WTC11 (cell line): ENCODE measurements around the gene TMEM185B. TPM values are rescaled to one million over a fixed set of nuclear protein-coding genes. Genes with fewer than 3 reads are reported as not detected.

Experiments used
- CBFB ChIP-seq: sonication (generic); formaldehyde crosslinking; IDR thresholded peaks from 2 replicates; pipeline ENCODE4 v1.8.1; 2022; ENCODE audit warnings: mild to moderate bottlenecking, low read depth, missing genetic modification reagents
- CREM ChIP-seq: sonication (generic); formaldehyde crosslinking; IDR thresholded peaks from 2 replicates; pipeline ENCODE4 v1.8.1; 2022; ENCODE audit warnings: mild to moderate bottlenecking, missing genetic modification reagents, moderate library complexity
- ELF4 ChIP-seq: sonication (generic); formaldehyde crosslinking; IDR thresholded peaks from 2 replicates; pipeline ENCODE4 v1.8.1; 2022; ENCODE audit warnings: low read depth, mild to moderate bottlenecking, moderate library complexity, missing genetic modification reagents
- ESRRA ChIP-seq: sonication (generic); formaldehyde crosslinking; IDR thresholded peaks from 2 replicates; pipeline ENCODE4 v1.8.1; 2022; ENCODE audit warnings: mild to moderate bottlenecking, missing genetic modification reagents, borderline replicate concordance
- RELA ChIP-seq: sonication (generic); formaldehyde crosslinking; IDR thresholded peaks from 2 replicates; pipeline ENCODE4 v1.8.1; 2022; ENCODE audit warnings: missing genetic modification reagents, mild to moderate bottlenecking, borderline replicate concordance
- SMAD3 ChIP-seq: sonication (generic); formaldehyde crosslinking; IDR thresholded peaks from 2 replicates; pipeline ENCODE4 v1.8.0; 2022; ENCODE audit warnings: missing genetic modification reagents, mild to moderate bottlenecking, borderline replicate concordance
- TEAD1 ChIP-seq: sonication (generic); formaldehyde crosslinking; IDR thresholded peaks from 2 replicates; pipeline ENCODE4 v1.8.0; 2022; ENCODE audit warnings: mild to moderate bottlenecking, missing genetic modification reagents
- TEAD4 ChIP-seq: sonication (generic); formaldehyde crosslinking; IDR thresholded peaks from 2 replicates; pipeline ENCODE4 v1.8.0; 2022; ENCODE audit warnings: mild to moderate bottlenecking, missing genetic modification reagents
- ZBTB21 ChIP-seq: sonication (generic); formaldehyde crosslinking; IDR thresholded peaks from 2 replicates; pipeline ENCODE4 v1.8.1; 2023; ENCODE audit warnings: mild to moderate bottlenecking, missing genetic modification reagents, borderline replicate concordance
- ZNF263 ChIP-seq: sonication (generic); formaldehyde crosslinking; IDR thresholded peaks from 2 replicates; pipeline ENCODE4 v1.8.1; 2022; ENCODE audit warnings: low read depth, mild to moderate bottlenecking, moderate library complexity, missing genetic modification reagents
- ZNF416 ChIP-seq: fragments of 250-450 bp; sonication (Bioruptor Pico); IDR thresholded peaks from 2 replicates; pipeline ENCODE4 v1.9.0; 2021; ENCODE audit warnings: mild to moderate bottlenecking, inconsistent platforms
- total RNA-seq: library from RNA; stranded (reverse); gene quantifications from 3 replicates; pipeline ENCODE4 v1.2.3, GENCODE V29; 2021
- TF ChIP-seq, protein P1 (sequence below): fragments of 250-450 bp; sonication (Bioruptor Pico); IDR thresholded peaks from 2 replicates; pipeline ENCODE4 v1.9.0; 2021; ENCODE audit warnings: mild to moderate bottlenecking
- TF ChIP-seq, protein P2 (sequence below): sonication (generic); formaldehyde crosslinking; IDR thresholded peaks from 2 replicates; pipeline ENCODE4 v1.8.1; 2023; ENCODE audit warnings: mild to moderate bottlenecking, moderate library complexity, missing genetic modification reagents
- TF ChIP-seq, protein P3 (sequence below): fragments of 200-600 bp; IDR thresholded peaks from 2 replicates; pipeline ENCODE4 v1.8.0; 2022; ENCODE audit warnings: antibody characterized with exemption
- TF ChIP-seq, protein P4 (sequence below): sonication (generic); formaldehyde crosslinking; IDR thresholded peaks from 2 replicates; pipeline ENCODE4 v1.8.0; 2022; ENCODE audit warnings: mild to moderate bottlenecking, missing genetic modification reagents
- TF ChIP-seq, protein P5 (sequence below): sonication (generic); formaldehyde crosslinking; IDR thresholded peaks from 2 replicates; pipeline ENCODE4 v1.8.0; 2022; ENCODE audit warnings: mild to moderate bottlenecking, missing genetic modification reagents
- TF ChIP-seq, protein P6 (sequence below): sonication (generic); formaldehyde crosslinking; IDR thresholded peaks from 2 replicates; pipeline ENCODE4 v1.8.1; 2022; ENCODE audit warnings: low read depth, mild to moderate bottlenecking, moderate library complexity, missing genetic modification reagents, borderline replicate concordance
- TF ChIP-seq, protein P7 (sequence below): sonication (generic); formaldehyde crosslinking; IDR thresholded peaks from 2 replicates; pipeline ENCODE4 v1.8.1; 2023; ENCODE audit warnings: mild to moderate bottlenecking, missing genetic modification reagents, borderline replicate concordance
- TF ChIP-seq, protein P8 (sequence below): sonication (generic); formaldehyde crosslinking; IDR thresholded peaks from 2 replicates; pipeline ENCODE4 v1.8.0; 2023; ENCODE audit warnings: mild to moderate bottlenecking, missing genetic modification reagents

TMEM185B gene
- total RNA-seq, 1 experiment from 2014 or later, result 9.9 TPM

DNA sequence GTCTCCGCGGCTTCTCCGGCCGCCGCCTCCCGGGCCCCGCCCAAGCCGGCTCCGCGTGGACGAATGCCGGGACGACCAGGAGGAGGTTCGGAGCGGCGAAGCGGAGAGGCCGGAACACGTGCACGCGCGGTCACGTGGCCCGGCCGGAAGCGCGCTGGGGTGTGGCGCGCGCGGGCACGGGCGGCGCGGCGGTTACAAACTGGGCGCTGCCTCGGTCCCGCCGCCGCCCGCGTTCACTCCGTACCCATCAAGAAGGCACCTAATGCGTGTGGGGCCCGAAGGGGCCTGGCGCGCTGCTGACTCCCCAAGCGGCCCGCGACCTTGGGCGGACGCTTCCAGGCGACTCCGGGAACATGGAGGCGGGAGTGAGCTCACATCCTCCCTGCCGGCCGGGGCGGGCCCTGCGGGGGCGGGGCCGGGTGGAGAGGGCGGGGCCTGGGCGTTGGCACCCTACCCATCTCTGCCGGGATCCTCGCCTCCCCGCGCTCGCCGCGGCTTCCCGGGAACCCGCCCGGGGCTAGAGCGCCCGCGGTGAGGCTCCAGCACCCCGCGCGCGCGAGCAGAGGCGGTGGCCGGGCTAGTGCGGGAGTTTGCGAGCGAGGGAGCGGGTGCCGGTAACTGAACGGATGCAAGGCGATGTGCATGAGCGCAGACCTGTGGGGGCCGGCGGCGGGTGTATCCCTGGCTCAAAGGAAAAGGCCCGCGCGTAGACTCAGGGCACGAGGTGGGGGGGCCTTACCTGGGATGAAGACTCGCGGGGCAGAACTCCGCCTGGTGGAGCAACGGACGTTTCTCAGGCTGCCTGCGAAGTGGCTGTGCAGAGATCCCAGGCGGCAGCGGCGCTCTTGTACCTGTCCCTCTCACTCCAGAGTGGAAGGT is at the start of gene TMEM185B (continued):
- TF ChIP-seq, protein P1, sequence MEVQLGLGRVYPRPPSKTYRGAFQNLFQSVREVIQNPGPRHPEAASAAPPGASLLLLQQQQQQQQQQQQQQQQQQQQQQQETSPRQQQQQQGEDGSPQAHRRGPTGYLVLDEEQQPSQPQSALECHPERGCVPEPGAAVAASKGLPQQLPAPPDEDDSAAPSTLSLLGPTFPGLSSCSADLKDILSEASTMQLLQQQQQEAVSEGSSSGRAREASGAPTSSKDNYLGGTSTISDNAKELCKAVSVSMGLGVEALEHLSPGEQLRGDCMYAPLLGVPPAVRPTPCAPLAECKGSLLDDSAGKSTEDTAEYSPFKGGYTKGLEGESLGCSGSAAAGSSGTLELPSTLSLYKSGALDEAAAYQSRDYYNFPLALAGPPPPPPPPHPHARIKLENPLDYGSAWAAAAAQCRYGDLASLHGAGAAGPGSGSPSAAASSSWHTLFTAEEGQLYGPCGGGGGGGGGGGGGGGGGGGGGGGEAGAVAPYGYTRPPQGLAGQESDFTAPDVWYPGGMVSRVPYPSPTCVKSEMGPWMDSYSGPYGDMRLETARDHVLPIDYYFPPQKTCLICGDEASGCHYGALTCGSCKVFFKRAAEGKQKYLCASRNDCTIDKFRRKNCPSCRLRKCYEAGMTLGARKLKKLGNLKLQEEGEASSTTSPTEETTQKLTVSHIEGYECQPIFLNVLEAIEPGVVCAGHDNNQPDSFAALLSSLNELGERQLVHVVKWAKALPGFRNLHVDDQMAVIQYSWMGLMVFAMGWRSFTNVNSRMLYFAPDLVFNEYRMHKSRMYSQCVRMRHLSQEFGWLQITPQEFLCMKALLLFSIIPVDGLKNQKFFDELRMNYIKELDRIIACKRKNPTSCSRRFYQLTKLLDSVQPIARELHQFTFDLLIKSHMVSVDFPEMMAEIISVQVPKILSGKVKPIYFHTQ (CRISPR knock-in tag), result no peak
- TF ChIP-seq RELA (CRISPR knock-in tag), result peak; percentile 99
- TF ChIP-seq, protein P2, sequence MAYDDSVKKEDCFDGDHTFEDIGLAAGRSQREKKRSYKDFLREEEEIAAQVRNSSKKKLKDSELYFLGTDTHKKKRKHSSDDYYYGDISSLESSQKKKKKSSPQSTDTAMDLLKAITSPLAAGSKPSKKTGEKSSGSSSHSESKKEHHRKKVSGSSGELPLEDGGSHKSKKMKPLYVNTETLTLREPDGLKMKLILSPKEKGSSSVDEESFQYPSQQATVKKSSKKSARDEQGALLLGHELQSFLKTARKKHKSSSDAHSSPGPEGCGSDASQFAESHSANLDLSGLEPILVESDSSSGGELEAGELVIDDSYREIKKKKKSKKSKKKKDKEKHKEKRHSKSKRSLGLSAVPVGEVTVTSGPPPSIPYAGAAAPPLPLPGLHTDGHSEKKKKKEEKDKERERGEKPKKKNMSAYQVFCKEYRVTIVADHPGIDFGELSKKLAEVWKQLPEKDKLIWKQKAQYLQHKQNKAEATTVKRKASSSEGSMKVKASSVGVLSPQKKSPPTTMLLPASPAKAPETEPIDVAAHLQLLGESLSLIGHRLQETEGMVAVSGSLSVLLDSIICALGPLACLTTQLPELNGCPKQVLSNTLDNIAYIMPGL (CRISPR knock-in tag), result peak; percentile 98
- TF ChIP-seq, protein P3, sequence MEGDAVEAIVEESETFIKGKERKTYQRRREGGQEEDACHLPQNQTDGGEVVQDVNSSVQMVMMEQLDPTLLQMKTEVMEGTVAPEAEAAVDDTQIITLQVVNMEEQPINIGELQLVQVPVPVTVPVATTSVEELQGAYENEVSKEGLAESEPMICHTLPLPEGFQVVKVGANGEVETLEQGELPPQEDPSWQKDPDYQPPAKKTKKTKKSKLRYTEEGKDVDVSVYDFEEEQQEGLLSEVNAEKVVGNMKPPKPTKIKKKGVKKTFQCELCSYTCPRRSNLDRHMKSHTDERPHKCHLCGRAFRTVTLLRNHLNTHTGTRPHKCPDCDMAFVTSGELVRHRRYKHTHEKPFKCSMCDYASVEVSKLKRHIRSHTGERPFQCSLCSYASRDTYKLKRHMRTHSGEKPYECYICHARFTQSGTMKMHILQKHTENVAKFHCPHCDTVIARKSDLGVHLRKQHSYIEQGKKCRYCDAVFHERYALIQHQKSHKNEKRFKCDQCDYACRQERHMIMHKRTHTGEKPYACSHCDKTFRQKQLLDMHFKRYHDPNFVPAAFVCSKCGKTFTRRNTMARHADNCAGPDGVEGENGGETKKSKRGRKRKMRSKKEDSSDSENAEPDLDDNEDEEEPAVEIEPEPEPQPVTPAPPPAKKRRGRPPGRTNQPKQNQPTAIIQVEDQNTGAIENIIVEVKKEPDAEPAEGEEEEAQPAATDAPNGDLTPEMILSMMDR, result no peak
- peak; percentile 99 for TF ChIP-seq CBFB (CRISPR knock-in tag)
- peak; percentile 94 for TF ChIP-seq CREM
- peak; percentile 99 for TF ChIP-seq TEAD1 (CRISPR knock-in tag)
- TF ChIP-seq, protein P4, sequence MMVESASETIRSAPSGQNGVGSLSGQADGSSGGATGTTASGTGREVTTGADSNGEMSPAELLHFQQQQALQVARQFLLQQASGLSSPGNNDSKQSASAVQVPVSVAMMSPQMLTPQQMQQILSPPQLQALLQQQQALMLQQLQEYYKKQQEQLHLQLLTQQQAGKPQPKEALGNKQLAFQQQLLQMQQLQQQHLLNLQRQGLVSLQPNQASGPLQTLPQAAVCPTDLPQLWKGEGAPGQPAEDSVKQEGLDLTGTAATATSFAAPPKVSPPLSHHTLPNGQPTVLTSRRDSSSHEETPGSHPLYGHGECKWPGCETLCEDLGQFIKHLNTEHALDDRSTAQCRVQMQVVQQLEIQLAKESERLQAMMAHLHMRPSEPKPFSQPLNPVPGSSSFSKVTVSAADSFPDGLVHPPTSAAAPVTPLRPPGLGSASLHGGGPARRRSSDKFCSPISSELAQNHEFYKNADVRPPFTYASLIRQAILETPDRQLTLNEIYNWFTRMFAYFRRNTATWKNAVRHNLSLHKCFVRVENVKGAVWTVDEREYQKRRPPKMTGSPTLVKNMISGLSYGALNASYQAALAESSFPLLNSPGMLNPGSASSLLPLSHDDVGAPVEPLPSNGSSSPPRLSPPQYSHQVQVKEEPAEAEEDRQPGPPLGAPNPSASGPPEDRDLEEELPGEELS, result peak; percentile 100
- TF ChIP-seq, protein P5, sequence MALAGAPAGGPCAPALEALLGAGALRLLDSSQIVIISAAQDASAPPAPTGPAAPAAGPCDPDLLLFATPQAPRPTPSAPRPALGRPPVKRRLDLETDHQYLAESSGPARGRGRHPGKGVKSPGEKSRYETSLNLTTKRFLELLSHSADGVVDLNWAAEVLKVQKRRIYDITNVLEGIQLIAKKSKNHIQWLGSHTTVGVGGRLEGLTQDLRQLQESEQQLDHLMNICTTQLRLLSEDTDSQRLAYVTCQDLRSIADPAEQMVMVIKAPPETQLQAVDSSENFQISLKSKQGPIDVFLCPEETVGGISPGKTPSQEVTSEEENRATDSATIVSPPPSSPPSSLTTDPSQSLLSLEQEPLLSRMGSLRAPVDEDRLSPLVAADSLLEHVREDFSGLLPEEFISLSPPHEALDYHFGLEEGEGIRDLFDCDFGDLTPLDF, result peak; percentile 96
- peak; percentile 97 for TF ChIP-seq SMAD3
- TF ChIP-seq ZNF416, result no peak
- TF ChIP-seq, protein P6, sequence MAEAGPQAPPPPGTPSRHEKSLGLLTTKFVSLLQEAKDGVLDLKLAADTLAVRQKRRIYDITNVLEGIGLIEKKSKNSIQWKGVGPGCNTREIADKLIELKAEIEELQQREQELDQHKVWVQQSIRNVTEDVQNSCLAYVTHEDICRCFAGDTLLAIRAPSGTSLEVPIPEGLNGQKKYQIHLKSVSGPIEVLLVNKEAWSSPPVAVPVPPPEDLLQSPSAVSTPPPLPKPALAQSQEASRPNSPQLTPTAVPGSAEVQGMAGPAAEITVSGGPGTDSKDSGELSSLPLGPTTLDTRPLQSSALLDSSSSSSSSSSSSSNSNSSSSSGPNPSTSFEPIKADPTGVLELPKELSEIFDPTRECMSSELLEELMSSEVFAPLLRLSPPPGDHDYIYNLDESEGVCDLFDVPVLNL (CRISPR knock-in tag), result peak; percentile 93
- peak; percentile 99 for TF ChIP-seq ELF4 (CRISPR knock-in tag)
- peak; percentile 89; the same call in 1 of the 2 replicates for TF ChIP-seq TEAD4 (CRISPR knock-in tag)
- peak; percentile 94 for TF ChIP-seq ZNF263 (CRISPR knock-in tag)
- TF ChIP-seq, protein P7, sequence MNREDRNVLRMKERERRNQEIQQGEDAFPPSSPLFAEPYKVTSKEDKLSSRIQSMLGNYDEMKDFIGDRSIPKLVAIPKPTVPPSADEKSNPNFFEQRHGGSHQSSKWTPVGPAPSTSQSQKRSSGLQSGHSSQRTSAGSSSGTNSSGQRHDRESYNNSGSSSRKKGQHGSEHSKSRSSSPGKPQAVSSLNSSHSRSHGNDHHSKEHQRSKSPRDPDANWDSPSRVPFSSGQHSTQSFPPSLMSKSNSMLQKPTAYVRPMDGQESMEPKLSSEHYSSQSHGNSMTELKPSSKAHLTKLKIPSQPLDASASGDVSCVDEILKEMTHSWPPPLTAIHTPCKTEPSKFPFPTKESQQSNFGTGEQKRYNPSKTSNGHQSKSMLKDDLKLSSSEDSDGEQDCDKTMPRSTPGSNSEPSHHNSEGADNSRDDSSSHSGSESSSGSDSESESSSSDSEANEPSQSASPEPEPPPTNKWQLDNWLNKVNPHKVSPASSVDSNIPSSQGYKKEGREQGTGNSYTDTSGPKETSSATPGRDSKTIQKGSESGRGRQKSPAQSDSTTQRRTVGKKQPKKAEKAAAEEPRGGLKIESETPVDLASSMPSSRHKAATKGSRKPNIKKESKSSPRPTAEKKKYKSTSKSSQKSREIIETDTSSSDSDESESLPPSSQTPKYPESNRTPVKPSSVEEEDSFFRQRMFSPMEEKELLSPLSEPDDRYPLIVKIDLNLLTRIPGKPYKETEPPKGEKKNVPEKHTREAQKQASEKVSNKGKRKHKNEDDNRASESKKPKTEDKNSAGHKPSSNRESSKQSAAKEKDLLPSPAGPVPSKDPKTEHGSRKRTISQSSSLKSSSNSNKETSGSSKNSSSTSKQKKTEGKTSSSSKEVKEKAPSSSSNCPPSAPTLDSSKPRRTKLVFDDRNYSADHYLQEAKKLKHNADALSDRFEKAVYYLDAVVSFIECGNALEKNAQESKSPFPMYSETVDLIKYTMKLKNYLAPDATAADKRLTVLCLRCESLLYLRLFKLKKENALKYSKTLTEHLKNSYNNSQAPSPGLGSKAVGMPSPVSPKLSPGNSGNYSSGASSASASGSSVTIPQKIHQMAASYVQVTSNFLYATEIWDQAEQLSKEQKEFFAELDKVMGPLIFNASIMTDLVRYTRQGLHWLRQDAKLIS (CRISPR knock-in tag), result no peak; the same call in 1 of the 2 replicates
- TF ChIP-seq ESRRA, result peak; percentile 98
- peak; percentile 95 for TF ChIP-seq ZBTB21 (CRISPR knock-in tag)
- TF ChIP-seq, protein P8, sequence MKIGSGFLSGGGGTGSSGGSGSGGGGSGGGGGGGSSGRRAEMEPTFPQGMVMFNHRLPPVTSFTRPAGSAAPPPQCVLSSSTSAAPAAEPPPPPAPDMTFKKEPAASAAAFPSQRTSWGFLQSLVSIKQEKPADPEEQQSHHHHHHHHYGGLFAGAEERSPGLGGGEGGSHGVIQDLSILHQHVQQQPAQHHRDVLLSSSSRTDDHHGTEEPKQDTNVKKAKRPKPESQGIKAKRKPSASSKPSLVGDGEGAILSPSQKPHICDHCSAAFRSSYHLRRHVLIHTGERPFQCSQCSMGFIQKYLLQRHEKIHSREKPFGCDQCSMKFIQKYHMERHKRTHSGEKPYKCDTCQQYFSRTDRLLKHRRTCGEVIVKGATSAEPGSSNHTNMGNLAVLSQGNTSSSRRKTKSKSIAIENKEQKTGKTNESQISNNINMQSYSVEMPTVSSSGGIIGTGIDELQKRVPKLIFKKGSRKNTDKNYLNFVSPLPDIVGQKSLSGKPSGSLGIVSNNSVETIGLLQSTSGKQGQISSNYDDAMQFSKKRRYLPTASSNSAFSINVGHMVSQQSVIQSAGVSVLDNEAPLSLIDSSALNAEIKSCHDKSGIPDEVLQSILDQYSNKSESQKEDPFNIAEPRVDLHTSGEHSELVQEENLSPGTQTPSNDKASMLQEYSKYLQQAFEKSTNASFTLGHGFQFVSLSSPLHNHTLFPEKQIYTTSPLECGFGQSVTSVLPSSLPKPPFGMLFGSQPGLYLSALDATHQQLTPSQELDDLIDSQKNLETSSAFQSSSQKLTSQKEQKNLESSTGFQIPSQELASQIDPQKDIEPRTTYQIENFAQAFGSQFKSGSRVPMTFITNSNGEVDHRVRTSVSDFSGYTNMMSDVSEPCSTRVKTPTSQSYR (CRISPR knock-in tag), result peak; percentile 89
